KG1 (cell line): Measurements from ENCODE around the gene PLCB4.

Experiments
- DNase-seq: peaks from one replicate; lab custom pipeline; 2025; lab: John Stamatoyannopoulos, UW

PLCB4 gene

DNA sequence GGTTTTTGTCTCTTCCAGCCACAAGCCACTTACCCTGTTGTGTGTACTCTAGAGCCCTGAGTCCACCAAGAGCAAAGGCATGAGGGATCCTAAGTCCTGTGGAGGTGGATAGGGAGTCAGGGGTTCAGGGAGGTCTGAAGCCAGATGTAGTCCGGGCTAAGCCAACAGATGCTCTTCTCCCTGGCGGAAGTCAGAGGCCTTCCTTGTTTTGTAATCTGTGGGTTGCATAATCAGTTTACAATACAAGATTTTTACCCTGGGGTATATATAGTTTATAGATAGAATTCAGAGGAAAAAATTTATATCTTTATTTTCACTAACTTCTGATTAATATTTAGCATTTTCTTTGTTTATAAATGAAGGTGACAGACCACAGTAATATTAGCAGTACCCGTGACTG lies 454.7 kb downstream of the PLCB4 start:
- DNase-seq = no peak
